NCI-H2196 treated with DMSO at 0.1 percent for 48 hours (cell line): ENCODE data around the gene ARTN.

Experiments
- DNase-seq: peaks from one replicate; lab custom pipeline; 2025; ENCODE audit not compliant: unreplicated experiment; lab: John Stamatoyannopoulos, UW

Gene ARTN

GRCh38 chr1:43924516-43924915 is 9.1 kb upstream of the ARTN start:
- DNase-seq = no peak

DNA sequence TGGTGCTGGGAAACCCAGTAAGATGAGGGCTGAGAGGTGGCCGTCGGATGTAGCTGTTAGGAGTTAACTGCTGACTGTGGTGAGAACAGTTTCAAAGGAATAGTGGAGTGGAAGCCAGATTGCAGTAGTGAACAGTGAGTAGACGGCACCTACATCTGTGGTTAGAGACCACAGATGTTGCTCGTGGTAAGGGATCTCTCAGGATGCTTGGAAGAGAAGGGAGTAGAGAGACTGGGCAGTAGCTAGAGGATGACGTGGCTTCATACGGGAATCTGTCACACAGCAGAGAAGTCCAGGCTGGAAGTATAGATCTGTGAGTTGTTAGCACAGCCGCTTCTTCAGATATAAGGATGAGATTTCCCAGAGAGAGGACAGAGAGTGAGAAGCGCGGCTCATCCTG is 7.8 kb upstream of the ARTN start:
- DNase-seq = no peak

DNA sequence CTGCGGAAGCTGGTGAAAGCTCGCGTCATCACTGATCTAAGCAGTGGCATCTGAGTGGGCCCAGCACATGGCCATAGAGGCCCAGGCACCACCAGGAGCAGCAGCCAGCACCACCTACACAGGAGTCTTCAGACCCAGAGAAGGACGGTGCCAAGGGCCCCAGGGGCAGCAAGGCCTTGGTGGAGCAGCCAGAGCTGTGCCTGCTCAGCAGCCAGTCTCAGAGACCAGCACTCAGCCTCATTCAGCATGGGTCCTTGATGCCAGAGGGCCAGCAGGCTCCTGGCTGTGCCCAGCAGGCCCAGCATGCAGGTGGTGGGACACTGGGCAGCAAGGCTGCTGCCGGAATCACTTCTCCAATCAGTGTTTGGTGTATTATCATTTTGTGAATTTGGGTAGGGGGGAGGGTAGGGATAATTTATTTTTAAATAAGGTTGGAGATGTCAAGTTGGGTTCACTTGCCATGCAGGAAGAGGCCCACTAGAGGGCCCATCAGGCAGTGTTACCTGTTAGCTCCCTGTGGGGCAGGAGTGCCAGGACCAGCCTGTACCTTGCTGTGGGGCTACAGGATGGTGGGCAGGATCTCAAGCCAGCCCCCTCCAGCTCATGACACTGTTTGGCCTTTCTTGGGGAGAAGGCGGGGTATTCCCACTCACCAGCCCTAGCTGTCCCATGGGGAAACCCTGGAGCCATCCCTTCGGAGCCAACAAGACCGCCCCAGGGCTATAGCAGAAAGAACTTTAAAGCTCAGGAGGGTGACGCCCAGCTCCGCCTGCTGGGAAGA is 3.2 kb upstream of the ARTN start:
- no peak for DNase-seq

GRCh38 chr1:43930949-43931275 is 2.7 kb upstream of the ARTN start:
- no peak for DNase-seq

- DNase-seq = no peak
Measured at GRCh38 chr1:43931711-43932660, 1.6 kb upstream of the ARTN start.

- no peak for DNase-seq
Measured at GRCh38 chr1:43932786-43933385, 715 bp upstream of the ARTN start.

DNA sequence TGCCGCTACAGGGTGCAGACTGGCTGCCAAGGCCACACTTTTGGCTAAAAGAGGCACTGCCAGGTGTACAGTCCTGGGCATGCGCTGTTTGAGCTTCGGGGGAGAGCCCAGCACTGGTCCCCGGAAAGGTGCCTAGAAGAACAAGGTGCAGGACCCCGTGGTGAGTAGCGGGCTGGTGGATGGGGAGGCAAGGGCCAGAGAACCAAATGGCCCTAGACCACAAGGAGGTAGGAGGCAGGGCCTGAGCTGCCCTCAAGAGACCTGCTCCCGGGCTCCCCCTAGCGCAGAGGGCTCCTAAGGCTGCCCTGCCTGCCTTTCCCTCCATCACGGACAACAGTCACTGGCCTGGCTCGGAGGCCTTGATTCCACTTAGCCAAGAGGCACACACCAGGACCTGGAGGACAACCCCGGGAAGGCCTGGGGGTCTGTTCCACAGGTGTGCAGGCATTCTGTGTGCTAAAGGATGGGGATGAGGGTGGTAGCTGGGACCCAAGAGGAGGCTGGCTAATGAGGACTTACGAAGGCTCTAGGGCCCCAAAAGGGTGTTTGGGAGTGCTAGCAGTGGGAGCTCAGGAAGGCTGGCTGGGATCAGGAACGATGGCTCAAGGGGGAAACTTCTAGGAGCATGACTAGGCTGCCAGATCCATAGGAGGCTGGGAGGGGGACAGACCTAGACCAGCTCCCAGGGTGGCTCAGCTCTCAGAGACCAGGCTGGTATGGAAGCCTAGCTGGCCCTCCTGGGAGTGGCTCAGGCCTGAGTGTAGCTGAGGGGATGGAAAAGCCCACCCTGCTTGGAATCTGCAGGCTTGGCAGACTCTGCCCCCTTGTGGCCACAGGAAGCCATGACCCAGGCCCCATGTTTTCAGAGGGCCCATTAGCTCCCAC is 742 bp downstream of the ARTN start:
- DNase-seq = peak; percentile 47

DNA sequence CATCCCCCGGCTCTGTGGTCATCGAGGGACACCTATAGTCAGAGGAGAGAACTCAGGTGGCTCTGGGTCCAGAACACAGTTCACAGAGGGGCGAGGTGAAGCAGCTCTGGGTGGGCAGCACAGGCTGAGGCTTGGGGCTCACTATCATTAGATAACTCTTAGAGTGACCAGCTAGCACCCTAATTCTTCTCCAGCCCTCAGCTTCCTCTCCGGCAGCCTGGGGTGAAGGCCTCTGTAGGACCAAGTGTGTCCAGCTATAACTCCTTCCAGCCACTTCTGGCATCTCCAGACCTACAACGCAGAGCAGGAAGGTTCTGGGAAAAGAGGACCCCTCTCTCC is 1.4 kb downstream of the ARTN start:
- no peak for DNase-seq

DNA sequence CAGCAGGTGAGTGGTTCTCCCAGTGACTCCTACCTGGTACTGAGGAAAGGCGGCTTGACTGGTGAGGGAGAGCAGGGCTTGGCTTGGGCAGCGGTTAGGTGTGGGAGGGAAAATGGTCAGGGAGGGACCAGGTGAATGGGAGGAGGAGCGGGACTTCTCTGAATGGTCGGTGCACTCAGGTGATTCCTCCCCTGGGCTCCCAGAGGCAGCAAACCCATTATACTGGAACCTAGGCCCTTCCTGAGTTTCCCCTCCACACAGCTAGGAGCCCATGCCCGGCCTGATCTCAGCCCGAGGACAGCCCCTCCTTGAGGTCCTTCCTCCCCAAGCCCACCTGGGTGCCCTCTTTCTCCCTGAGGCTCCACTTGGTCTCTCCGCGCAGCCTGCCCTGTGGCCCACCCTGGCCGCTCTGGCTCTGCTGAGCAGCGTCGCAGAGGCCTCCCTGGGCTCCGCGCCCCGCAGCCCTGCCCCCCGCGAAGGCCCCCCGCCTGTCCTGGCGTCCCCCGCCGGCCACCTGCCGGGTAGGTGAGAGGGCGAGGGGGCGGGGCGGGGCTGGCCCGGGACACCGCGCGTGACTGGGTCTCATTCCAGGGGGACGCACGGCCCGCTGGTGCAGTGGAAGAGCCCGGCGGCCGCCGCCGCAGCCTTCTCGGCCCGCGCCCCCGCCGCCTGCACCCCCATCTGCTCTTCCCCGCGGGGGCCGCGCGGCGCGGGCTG is 2.3 kb downstream of the ARTN start:
- peak; percentile 68 for DNase-seq

GRCh38 chr1:43936431-43937151 is 3.0 kb downstream of the ARTN start:
- DNase-seq = no peak

DNA sequence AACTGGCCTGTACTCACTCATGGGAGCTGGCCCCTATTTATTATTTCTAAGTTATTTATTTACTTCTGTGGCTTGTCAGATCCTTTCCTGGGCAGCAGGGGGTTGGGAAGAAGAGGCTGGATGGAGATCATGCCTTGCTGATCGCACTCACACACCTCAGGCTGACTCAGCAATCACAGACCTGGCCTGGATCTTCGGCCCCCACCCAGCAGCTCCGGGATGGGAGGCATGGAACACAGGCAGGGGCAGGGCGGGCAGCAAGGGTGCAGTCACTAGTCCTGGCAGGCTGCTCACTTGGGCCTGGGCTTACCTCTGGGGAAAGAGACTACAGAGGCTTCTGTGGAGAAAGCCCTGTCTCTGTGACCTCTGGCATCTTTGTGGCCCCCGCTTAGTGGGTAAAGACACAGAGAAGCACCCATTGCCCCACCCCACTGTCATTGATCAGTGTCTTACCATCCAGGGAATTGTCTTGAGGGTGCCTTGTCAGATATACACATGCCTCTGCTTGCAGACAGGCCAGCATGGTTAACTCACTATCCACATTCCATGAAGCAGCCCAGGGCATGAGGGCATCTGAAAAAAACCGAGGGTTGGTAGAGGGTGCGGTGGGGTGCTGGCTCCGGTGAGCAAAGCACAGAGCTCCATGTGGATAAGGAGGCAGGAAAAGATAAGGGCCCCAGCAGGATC is 3.7 kb downstream of the ARTN start:
- no peak for DNase-seq

DNA sequence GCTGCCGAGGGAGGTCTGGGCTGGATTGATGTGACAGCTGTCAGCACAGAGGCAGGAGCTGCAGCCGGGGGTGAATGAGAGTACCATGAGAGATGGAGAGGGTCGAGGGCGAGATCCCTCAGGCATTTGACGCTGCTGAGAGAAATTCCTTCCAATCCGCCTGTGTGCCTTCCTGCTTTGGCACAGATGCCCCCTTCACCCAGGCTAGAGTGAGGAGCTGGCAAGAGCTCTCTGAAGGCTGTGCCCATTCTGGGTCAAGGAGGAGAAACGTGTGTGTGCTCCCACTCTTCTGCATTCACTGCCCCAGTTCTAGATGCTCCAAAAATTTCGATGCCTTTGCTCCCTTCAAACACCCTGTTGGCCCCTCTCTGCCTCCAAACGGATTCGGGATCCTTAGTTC is 4.8 kb downstream of the ARTN start:
- DNase-seq = no peak

GRCh38 chr1:43938892-43939587 is 5.4 kb downstream of the ARTN start:
- no peak for DNase-seq

DNA sequence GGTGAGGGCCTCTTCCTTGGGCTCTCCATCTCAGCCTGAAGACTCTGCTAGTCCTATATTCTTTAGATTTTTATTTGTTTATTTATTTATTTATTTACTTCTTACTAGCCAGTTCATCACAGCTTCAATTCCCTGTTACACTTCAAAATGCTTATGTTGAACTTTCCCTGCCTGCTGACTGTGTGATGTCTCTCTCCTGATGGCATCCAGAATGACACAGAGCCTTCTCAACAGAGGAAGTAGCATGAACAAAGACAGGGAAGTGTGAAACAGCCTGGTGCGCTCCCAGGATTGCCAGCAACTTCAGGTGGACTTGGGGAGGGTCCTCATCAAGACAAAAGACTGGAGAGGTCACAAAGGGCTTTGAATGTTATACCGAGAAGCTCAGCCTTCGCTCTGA is 8.8 kb downstream of the ARTN start:
- no peak for DNase-seq

- DNase-seq = no peak
Measured at GRCh38 chr1:43944860-43945259, 11.3 kb downstream of the ARTN start.

DNA sequence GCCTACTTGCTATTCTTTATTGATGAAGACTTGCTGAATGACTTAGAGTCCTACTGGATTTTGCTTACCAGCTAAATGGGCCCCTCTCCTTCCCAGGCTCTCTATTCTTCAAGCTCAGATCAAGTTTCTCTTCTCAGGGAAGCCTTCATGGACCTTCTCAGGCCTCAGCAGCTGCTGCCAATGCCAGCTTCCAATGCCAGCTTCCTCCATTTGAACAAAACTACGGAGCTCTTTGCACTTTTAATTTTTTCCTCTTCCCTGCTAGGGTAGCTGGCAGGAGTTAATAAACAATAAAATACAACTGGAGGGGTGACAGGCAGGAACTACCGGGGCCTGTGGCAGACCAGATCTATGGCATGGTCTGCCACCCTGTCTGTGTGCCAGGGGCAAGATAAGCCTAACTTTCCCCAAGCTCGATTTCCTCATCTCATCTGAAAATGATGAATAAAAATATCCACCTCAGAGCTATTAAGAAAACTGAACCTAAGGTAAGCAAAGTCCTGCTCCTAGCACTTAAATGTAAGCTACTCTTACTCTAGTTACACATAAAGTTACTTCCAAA is 12.2 kb downstream of the ARTN start:
- DNase-seq = no peak

- peak; percentile 98 for DNase-seq
Measured at GRCh38 chr1:43946236-43947060, 12.8 kb downstream of the ARTN start, which contains the start of gene IPO13. IPO13 (plus strand) TSS chr1:43946950; CDS start chr1:43947601, 651 bp downstream.
